ENCODE data around the gene GCC2.

GRCh38 chr2:108458082-108458481 is 9.1 kb downstream of the GCC2 start:
- TF ChIP-seq HNRNPK (IDR thresholded peaks at IDR 0.05; ENCODE audit: low read depth, low read length, poor library complexity, severe bottlenecking) (no peak), CEBPG (CRISPR knock-in tag; IDR thresholded peaks at IDR 0.05) (no peak), ZNF296 (CRISPR knock-in tag; conservative IDR thresholded peaks at IDR 0.05) (no peak)
